GM18520 (cell line): Measurements from ENCODE around the gene FN1.
"Not testable (repeated sequence)": the region's sequence is repeated elsewhere in the genome, so short reads cannot be mapped to it uniquely, and the experiment has no call there.

Experiments
- ATAC-seq: cut with Tn5 transposase; IDR thresholded peaks from one replicate; pipeline ENCODE4 v1.9.1; 2021; ENCODE audit not compliant: unreplicated experiment

FN1 gene

DNA sequence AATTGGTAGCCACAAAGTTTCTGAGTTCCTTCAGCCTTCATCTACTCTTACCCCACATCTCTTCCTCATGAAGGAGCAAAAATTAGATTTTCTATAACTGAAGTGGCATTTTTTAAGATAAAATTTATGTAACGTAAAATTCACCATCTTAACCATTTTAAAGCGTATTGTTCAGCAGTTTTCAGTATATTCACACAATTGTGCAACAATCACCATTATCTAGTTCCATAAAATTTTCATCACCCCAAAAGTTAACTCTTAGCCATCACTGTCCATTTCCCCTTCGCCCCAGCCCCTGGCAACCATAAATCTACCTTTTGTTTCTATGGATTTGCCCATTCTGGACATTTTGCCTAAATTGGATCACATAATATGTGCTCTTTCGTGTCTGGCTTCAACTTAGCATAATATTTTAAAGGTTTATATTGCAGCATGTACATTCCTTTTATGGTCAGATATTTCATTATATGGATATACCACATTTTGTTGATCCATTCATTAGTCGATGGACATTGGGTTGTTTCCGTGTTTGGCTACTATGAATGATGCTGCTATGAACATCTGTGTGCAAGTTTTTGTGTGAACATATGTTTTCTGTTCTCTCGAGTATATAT is 79.4 kb downstream of the FN1 start:
- no peak for ATAC-seq

GRCh38 chr2:215355801-215356200 is 80.1 kb downstream of the FN1 start:
- ATAC-seq, result no peak

- ATAC-seq, result no peak
Observed at GRCh38 chr2:215354771-215355695, 80.8 kb downstream of the FN1 start.

GRCh38 chr2:215352602-215353001 is 83.3 kb downstream of the FN1 start:
- no peak for ATAC-seq

- no peak for ATAC-seq
Observed at GRCh38 chr2:215347878-215348277, 88.0 kb downstream of the FN1 start.

- no peak for ATAC-seq
Observed at GRCh38 chr2:215338883-215339679, 96.8 kb downstream of the FN1 start.

DNA sequence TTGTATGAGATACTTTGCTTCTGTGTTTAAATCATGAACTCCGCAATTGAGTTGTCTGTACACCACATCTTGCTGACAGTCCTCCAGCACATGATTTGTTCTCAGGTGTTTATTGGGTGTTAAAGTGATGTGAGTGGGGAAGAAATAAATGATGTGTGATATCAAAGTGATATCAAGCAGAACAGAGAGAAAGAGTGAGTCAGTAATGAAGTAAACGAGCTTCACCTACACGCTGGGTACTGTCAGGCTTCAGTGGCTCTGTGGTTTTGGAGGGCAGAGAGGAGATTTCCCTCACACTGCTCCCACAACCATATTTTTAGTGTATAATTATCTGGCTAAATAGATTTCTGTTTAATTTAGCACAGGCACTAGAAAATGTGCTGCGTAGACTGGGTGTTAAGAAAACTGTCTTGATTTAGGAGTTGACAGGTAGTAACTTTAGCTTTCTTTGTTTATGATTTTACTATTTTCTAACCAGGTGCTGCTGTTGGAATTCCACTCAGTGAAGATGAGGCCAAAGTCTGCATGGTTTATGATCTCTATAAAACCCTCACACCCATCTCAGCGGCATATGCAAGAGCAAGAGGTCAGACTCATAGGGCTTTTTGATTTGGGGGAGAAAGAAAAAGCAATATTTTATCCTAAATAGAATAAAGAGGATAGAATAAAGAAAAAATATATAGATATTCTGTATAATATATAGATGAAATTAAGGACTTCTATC is 102.8 kb downstream of the FN1 start:
- ATAC-seq, result peak; percentile 57

GRCh38 chr2:215328066-215328465 is 107.8 kb downstream of the FN1 start:
- ATAC-seq, result no peak

DNA sequence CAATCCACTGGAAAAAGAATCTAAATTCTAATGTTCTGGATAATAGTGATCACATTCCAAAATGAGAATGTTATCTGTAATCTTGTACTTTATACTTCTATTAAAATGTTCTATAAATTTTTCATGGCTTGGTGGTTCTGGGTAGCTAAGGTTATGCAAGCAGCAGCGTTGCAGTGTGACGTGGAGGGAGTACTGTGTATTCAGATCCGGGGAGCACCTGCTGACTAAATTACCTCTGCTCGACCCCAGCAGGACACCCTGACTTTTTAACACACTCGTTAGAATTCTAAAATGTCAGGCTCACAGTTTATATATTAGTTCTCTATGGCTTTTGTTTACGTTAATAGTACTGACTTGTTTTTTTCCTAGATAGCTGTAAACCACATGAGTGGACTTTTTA is 111.1 kb downstream of the FN1 start:
- ATAC-seq, result no peak

DNA sequence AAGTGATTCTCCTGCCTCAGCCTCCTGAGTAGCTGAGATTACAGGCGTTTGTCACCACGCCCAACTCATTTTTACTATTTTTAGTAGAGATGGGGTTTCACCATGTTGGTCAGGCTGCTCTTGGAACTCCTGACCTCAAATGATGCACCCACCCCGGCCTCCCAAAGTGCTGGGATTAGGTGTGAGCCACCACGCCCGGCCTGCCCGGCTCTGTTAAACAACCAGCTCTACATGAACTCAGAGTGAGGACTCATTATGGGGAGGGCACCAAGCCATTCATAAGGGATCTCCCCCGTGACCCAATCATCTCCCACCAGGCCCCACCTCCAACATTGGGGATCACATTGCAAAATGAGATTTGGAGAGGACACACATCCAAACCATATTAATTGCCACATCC is 115.2 kb downstream of the FN1 start:
- ATAC-seq, result no peak

DNA sequence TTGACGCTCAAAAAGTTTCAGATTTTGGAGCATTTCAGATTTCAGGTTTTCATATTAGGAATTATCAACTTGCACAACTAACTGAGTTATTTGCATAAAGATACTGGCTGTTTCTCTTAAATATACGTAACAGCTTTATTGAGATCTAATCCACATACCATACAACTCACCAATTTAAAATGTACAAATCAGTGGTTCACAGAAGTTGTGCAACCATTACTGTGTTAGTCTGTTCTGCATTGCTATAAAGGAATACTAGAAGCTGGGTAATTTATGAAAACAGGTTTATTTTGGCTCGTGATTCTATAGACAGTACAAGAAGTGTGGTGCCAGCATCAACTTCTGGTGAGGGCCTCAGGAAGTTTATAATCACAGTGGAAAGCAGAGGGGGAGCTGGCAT is 115.8 kb downstream of the FN1 start:
- ATAC-seq, result no peak

DNA sequence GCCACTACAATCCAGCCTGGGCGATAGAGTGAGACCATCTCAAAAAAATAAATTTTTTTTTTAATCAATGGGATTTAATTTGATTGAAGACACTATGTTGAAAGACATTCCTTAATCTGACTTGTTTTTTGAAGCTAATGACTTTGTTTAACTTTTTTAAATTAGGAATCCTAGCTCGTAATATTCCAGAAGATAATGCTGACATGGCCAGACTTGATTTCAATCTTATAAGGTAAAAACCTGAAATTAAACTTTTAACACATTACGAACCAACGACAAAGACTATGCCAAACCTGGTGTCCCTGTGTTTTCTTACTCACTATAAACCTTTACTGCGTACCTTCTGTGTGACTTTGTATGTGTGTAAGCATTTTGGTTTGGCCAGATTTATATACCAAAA is 116.4 kb downstream of the FN1 start:
- ATAC-seq, result no peak

GRCh38 chr2:215316336-215316735 is 119.5 kb downstream of the FN1 start:
- ATAC-seq, result no peak

GRCh38 chr2:215315301-215315700 is 120.6 kb downstream of the FN1 start:
- ATAC-seq, result no peak

GRCh38 chr2:215314896-215315295 is 121.0 kb downstream of the FN1 start:
- no peak for ATAC-seq

GRCh38 chr2:215313255-215313613 is 122.6 kb downstream of the FN1 start:
- no peak for ATAC-seq

DNA sequence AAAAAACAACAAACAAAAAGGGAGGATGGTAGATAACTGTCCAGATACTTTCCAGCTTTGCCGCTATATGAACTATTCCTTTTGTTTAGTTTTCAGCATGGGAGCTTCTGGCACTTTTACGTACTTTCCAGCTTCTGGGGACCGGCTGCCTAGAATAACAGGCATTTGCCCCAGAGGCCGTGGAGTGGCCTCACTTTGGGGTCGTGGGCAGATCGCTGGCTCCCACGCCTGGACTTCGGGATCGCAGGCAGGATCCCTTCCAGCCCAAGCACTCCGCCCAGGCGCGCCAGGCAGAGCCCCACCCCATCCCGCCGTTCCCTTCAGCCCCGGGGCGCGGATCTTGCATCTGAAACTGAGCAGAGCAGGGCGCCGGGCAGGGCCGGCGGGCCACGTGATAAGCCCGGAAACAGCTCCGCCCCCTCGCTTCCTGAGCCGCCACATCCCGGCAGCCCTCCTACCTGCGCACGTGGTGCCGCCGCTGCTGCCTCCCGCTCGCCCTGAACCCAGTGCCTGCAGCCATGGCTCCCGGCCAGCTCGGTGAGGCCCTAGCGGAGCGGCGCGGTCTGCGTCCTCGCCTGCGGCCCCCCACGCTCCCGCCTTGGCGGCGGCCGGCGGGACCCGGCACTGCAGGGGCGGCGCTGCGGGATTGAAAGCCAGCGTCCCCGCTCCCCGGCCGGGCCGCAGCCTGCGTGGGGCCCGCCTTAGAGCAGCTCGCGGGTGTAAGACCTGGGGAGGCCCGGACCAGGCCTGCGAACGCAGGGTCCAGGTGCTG is 124.1 kb downstream of the FN1 start, which contains the start of gene ATIC:
ATIC (plus strand) TSS at position 435 of the 772 bp plus-strand sequence; CDS start at position 519, 84 bp downstream.
- peak; percentile 98 for ATAC-seq

GRCh38 chr2:215311259-215311624 is 124.6 kb downstream of the FN1 start:
- ATAC-seq, result not testable (repeated sequence)
